HG02642 (cell line): ENCODE measurements around the gene NAA60.
"Not testable (repeated sequence)": the region's sequence is repeated elsewhere in the genome, so short reads cannot be mapped to it uniquely, and the experiment has no call there.

Source experiments
- ATAC-seq: cut with Tn5 transposase; IDR thresholded peaks from one replicate; pipeline ENCODE4 v1.9.1; 2021; ENCODE audit warnings: mild to moderate bottlenecking; ENCODE audit not compliant: unreplicated experiment, poor library complexity

The NAA60 gene

DNA sequence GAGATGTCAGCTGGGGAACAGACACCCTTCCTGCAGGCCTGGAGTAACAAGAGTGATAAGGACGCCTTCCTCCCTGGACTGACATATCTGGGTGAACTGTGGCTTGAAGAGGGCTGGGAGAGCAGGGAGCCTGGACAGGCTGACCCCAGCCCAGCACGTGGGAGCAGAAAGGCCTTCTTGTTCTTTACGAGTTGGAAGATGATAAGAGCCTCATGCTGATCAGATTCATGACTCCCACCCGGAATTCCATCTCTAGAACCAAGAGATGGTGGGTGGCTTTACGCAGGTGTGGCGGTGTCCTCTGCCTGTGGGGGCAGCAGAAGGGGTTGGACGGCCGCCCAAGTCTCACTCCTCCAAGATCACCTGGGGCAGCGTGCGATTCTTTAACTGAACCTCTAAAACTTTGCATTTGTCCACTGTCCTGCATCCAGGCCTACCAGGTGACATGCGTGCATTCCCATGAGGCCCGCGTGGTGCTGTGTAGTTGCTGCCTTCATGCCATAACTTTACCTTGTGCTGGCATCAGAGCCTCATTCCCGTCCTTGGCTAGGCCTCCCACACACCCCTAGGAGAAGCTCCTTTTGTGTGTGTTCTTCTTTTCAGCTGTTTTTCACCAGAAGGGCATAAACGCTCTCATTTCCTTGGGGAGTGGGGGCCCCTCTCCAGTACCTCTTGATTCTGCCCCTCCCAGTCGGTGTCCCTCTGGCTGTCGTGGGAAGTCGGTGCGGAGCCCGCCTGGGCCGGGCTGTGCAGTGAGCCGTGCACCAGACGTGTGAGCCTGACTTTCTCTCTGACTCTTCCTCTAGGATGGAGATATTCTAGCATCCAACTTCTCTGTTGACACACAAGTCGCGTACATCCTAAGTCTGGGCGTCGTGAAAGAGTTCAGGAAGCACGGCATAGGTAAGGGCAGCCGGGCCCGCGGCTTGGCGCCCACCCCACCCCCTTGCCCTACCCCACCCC lies 38.5 kb downstream of the NAA60 start:
- ATAC-seq = no peak

DNA sequence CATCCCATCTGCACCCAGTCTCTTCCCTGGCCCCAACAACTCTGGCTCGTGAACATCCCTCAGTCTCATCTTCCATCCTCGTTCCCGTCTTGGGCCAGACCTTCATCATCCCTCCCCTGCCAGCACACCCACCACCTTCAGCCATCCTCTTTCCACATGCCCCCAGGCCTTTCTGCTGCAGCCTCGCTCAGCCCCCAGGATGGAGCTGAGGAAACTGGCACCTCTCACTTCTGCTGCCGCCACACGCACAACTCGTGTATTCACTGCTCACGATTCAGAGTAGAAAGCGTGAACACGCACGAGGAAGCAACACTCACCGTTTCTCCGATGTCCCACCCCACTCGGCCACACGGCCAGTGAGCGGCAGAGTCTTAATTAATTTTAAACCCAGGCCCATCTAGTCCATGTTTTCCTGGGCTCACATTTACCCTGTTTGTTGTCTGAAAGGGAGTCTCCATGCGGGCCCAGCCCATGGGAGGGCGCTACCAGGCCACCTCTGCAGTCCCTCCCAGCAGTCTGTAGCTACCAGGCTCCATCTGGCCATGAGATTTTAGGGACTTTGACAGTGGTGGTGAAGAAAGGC lies 39.3 kb downstream of the NAA60 start:
- ATAC-seq = no peak

DNA sequence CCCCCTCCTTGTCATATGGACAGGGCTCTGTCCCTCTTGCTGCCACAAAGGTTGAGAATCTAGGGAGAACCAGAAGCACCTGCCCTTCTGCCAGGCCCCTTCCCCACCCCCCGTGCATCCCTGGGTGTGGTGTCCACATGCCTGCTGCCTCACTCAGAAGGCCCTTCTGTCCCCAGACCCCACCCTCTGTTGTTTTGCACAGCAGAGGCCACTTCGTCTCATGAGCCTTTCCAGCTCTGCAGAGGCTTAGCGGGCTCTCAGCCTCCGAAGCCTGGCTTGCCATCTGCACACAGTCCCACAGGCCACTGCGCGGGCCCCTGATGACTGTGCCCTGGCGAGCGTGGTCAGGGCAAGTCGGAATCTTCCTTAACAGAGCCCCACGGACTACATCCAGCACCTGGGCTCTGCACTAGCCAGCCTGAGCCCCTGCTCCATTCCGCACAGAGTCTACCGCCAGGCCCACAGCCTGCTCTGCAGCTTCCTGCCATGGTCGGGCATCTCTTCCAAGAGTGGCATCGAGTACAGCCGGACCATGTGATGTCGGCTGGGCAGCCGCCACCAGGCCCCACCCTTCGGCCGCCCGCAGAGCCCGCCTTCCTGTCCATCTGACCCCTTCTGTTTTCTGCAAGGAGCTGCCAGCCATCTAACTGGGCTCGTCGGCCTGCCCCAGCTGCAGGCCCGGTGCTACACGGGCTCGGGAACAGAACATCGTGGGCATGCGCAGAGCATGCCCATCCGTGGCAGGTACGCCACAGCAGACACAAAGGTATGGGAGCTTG lies 41.0 kb downstream of the NAA60 start:
- ATAC-seq = no peak

DNA sequence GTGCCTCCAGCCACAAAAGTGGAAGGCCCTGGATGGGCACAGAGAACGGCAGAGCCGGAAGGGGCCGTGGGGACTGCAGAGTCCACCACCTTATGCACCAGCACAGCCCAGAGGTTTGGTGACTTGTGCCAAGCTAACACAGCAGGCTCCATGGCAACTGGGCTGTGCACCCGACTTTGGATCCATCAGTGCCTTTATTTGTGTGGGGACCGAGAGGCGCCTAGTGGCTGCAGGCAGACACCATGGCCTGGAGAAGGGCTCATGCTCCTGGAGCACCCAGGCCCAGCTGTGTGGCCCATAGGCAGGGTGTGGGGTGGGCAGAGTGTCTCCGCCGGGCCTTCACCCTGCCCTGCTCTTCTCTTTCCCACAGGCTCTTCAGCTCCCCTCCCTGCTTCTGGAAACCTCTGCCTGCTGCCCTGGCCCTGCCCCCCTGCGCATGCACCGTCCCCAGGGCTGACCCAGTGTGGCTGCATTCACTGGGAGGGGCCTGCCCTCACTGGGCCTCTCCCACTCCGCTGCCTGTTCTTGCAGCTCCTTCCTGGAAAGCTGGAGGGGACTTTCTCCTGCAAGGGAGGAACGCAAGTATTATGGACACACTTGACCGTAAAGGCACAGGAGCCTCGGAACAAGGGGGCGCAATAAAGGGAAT lies 41.7 kb downstream of the NAA60 start:
- ATAC-seq = no peak

DNA sequence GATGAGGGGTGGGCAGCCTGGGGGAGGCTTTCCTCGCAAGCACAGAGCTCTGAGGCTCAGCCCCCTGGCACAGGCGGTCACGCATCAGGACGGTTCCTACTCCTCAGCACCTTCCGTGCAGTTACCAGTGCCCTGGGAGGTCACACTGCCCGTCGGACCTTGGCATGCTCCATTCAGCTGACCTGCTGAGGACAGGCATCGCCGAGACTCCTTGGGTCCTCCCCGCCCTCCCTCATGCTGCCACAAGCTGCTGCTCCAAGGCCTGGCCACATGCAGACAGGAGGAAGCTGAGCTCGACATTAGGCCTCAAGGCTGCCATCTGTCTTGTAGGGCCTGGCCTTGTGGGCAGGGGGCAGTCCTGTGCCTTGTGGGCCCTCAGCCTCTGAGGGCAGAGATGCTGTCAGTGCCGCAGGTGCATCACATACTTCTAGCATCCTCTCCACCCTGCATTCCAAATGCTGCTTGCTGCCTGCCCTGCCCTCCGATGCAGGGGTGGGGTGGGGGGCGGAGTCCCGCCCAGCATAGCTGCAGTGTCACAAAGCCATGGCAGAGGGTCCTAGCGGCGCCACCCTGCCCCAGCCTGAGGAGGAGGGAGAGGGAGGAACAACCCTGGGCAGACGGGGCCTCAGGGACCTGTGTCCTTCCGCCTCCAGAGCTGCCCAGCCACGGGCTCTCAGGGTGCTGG lies 42.5 kb downstream of the NAA60 start:
- no peak for ATAC-seq

DNA sequence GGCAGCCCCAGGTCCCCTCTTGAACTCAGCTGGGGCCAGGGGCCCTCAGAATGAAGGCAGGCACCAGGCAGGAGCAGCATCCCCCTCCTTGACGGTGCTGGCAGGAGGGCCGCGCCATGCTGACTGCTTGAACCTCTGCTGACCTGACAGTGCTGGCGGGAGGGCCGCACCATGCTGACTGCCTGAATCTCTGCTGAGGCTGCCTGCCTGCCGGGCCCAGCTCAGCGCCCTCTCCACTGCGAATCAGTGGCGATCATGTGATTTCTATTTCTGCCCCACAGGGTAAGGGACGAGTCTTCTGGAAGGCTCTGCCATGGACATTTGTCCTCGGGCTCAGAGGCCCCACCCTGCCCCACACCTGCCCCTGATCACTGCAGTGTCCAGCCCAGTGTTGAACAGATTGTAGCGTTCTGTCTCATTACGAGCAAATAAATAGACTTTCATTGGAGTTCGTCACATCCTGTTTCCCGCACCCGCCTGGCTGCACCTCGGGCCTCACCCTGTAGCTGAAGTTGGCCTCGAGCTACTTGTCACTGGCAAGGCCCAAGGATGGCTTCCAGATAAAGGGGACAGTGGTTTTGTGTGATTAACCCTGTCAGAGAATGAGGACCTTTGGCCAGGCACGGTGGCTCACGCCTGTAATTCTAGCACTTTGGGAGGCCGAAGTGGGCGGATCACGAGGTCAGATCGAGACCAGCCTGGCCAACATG lies 43.2 kb downstream of the NAA60 start:
- ATAC-seq = no peak

DNA sequence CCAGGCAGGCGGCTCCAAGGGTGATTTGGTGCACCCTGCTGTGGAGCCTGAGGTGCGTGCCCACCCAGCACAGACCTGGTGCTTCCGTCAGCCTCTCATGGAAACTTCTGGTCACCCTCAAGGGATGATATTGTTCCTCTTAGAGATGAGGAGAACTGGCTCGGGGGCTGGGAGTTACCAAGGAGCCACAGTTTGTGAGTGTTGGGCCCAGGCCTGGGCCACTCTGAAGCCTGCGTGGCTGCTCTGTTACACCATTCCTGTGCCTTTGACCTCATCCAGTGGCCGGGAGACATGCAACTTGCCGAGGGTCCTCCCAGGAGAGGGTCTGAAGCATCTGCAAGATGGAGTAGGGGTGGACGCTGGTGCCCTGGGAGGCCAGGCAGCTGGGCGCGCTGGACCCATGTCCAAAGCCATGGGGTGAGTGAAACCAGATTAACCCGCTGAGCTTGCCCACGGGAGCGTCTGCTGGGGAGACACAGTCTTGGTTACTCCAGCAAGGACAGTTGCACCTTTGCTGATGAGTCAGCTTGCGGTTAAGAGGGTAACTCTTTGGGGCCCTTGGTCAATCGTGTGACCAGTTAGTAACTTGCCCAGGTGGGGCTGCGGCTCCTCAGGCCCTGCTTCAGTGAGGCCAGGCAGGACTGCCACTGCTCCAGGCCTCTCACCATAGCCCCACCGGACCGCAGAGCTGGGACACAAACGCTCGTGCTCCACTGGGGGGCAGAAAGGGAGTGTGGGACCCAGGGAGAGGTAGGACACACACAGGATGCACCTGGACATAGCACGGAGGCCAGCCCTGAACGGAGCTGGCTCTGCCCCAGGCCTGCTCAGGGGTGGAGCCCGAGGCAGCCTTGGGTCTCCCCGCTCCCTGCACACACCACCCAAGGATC lies 44.3 kb downstream of the NAA60 start:
- ATAC-seq = no peak

DNA sequence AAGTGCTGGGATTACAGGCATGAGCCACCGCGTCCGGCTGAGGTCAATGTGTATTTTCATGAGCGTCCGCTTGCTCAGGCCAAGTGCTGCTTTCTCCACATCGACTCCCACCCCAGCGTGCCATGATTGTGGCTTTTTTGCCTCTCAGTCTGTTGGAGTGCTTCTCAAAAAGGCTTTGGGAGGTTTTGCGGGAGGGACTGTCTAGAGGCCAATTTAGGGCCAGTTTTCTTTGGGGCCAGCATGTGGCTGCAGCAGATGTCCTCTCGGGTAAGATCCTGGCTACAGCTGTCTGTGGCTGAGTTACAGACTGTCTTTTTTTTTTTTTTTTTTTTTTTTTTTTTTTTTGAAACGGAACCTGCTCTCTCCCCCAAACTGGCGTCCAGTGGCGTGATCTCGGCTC lies 45.3 kb downstream of the NAA60 start:
- ATAC-seq = no peak

DNA sequence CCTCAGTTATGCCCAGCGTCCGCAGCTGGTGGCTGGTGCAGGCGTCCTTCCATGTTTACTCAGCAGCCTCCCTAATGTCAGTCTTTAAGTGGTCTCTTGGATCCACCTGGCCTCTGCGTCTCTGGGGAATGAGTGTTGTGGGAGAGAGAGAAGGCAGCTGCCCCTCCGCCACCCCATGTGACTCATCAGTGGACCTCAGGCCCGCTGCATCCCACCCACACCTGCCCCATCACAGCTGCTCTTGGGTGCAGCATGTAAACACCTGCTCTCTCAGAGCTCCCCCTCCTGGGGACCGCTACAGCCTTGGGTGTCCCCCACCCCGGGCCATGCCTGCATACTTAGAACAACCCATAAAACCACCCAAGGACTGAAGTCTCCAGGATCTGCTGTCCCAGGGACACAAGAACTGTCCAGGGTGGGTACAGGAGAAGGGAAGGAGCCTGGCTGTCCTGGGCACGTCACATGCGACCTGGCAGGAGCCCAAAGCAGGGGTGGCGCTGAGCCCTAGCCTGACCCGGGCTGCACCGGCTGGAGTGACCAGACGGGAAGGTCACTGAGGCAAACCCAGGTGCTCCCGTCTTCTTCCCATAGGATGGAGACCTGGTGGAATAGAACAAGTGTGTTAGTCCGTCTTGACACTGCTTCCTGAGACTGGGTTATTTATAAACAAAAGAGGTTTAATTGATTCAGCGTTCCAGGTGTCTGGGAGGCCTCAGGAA lies 47.6 kb downstream of the NAA60 start:
- no peak for ATAC-seq

DNA sequence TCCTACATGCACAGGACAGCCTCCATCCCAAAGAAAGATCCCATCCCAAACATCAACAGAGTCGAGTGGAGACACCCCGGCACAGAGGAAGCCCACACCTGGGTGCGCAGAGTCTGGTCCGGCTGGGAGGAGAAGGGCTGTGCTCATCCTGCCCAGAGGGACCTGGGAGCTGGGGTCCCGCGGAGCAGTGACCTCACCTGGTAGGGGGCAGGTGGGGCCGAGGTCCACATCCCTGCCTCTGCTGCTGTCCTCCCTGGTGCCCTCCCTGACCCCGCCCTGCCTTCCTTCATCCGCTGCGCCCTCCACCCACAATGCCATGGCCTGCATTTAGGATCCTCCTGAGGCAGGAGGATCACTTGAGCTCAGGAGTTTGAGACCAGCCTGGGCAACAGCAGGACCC lies 48.9 kb downstream of the NAA60 start:
- ATAC-seq = no peak

DNA sequence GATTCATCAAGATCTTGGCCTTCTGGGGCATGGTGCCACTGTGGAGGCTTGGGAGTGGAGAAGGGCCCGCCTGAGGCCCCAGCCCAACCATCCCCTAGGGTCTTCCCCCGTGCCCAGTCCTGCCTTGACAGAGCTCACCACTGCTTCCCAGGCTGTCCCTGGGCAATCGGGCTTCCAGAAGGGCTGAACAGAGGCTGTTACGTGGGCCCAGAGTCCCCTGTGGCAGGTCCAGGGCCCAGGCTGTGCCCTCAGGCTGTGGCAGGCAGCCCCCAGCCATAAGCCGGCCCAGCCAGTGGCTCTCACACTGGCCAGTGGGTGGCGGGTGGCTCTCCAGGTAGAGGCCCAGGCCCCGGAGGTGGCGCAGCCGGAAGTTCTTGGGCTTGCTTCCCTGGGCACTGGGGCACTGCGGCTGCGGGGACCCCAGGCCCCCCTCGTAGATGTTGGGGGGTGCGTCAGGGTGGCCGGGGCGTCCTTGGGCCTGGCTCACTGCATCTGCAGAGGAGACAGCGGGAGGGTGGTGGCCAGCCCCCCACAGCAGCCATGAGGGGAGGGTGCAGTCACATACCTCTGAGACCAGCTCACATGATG lies 51.0 kb downstream of the NAA60 start:
- ATAC-seq = no peak

DNA sequence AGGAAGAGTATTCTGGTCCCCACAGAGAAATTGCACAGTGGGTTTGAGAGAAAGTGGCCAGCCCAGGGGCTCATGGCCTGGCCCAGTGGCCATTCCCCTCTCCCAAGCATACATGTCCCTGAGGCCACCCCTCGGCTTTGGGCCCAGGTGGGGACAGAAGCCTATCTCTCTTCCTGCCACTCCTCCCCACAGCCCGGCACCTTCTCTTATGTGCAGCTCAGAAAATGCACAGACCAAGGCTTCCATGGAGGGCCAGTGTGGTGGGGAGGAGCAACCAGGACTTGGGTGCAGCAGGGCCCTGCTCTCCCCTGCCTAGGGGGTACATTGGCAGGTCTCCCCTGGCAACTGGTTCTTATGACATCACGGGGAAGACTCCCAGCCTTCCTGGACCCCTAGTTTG lies 51.7 kb downstream of the NAA60 start, which contains the start of gene C16orf90:
Gene C16orf90, minus strand, starts transcription at position 314 of the 400 bp plus-strand sequence. Its CDS starts 68 bp downstream, at position 246.
- no peak for ATAC-seq

DNA sequence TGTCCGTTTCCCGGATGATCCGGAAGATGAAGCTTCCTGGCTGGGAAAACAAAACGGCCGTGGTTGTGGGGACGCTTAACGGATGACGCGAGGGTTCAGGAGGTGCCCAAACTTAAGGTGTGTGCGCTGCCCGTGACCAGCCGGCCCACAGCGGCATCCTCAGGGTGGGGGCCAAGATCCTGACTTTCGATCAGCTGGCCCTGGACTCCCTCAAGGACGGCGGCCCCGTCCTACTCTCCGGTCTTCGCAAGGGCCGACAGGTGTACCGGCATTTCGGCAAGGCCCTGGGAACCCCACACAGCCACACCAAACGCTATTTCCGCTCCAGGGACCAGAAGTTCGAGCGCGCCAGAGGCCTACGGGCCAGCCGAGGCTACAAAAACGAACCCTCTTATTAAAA lies 52.9 kb downstream of the NAA60 start:
- ATAC-seq = no peak

DNA sequence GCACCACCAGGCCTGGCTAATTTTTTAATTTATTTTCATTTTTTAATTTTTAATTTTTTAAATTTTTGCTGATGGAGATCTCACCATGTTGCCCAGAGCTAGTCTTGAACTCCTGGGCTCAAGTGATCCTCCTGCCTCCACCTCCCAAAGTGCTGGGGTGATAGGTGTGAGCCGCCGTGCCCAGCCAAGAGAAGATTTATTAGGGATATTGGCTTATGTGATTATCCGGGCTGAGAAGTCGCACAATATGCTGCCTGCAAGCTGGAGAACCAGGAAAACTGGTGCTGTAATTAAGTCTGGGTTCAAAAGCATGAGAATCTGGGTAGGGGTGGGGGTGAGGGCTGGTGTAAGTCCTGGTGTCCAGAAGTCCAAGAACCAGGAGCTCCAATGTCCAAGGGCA lies 54.3 kb downstream of the NAA60 start:
- ATAC-seq = no peak

DNA sequence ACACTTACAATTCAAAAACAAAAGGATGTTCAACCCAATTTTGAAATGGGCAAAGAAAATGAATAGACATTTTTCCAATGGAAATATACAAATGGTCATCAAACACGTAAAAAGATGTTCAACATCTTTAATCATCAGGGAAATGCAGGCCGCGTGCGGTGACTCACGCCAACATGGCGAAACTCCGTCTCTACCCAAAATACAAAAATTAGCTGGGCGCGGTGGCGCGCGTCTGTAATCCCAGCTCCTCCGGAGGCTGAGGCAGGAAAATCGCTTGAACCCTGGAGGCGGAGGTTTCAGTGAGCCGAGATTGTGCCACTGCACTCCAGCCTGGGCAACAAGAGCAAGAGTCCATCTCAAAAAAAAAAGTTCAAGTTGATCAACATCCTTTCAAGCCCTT lies 55.5 kb downstream of the NAA60 start:
- no peak for ATAC-seq

DNA sequence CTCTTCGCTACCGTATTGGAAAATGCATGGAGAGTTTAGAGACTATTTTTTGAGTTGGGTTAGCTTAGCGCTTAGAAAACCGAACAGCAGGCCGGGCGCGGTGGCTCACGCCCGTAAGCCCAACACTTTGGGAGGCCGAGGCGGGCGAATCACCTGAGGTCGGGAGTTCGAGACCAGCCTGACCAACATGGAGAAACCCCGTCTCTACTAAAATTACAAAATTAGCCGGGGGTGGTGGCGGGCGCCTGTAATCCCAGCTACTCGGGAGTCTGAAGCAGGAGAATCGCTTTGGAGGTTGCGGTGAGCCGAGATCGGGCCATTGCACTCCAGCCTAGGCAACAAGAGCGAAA lies 57.9 kb downstream of the NAA60 start:
- not testable (repeated sequence) for ATAC-seq

DNA sequence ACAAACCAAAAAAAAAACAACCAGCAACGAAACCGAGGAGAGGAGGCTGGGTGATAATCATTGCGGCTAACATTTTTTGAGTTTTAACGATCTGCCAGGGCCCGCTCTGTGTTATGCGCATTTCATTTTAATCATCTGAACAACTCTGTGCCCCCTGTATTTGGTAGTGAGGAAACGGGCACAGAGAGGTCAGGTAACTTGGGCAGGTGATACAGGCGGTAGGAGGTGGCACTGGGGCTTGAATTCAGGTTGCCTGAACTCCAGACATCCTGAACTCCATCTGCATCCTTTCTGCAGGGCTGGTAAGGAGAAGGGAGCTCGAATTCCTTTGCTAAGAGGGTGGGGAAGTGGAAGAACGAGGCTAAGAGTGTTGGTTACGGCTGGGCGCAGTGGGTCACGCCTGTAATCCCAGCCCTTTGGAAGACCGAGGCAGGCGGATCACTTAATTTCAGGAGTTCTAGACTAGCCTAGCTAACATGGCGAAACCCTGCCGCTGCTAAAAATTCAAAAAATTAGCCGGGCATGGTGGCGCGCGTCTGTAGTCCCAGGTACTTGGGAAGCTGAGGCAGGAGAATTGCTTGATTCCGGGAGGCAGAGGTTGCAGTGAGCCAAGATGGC lies 58.4 kb downstream of the NAA60 start:
- no peak for ATAC-seq
